COLO668 (cell line): ENCODE data around the gene SP6.

Experiments used
- DNase-seq: peaks from one replicate; lab custom pipeline; 2025; ENCODE audit not compliant: unreplicated experiment; lab: John Stamatoyannopoulos, UW

SP6 gene

DNA sequence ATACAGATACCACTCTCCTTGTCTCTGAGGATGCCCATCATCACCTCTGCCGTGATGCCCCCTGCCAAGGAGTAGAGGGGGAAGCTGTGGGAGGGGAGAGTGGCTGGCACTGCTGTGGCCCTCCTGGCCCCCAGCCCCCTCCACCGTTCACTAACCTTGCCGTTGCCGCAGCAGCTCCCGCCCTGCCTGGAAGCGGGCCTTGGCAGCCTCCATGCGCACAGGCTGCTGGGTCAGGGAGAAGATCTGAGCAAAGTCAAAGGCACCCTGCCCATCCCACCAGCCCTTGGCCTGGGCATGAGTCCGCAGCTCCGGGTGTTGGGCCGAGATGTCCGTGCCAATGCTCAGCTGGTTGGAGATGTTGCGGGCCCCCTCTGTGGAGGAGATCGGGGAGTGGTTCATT, 12.3 kb downstream of the SP6 start:
- DNase-seq = no peak

DNA sequence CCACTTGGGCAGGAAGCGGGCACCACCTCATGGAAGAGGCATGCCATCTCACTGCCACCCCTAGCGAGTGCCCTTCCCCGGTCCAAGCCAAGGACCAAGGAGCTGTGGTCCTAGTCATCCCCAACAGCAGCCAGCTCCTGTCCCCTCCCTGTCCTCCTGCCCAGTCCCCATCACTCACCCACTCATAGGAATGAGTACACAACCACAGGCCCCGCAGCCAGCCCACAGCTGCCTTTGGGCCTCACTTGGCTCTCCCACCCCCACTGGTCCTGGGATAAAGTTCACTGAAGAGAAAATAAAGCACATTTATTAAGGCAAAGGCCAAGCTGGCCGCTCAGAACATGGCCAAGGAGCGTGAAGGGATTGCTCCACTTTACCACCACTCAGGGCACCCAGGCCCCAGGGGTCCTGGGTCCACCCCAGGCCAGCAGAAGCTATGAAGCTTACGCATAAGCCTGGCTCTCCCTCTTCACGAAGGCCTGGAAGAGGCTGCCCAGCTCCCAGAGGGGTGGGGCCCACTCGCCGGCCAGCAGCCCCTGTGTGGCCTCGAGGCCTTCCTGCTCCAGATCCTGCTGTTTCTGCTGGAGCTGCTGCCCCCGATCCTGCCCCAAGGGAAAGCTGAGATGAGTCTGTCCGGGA, 13.4 kb downstream of the SP6 start:
- DNase-seq = no peak

DNA sequence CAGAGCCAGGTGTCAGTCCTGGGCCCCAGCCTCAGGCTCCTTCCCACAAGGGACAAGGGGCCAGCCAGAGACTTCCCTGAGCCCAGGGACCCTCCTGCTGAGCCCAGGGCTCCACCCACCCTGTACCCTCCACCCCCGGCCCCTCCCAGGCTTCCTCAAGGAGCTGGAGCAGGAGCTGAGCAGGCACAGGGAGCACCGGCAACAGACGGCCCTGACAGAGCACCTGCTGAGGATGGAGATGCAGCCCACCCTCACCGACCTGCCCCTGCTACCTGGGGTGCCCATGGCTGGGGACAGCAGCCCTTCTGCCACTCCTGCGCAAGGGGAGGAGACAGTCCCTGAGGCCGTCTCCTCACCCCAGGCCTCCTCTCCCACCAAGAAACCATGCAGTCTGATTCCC, 14.4 kb downstream of the SP6 start:
- no peak for DNase-seq

DNA sequence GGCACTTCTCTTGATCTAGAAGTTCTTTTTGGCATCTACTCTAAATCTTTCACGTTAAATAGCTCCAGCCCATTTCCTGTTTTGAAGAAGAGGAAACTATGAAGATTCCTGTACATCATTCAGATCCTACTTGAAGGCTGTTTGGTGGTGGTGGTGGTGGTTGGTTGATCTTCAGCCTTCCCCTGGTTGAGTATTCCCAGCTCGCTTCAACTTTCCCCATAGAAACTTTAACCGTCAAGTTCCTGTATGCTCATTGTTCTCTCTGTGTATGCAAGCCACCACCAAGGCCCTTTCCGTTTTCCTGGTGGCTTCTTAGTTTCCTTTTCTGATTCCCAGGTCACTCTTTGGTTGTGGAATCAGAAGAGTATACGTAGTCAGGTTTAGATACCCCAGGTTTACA, 16.2 kb downstream of the SP6 start:
- DNase-seq = no peak

DNA sequence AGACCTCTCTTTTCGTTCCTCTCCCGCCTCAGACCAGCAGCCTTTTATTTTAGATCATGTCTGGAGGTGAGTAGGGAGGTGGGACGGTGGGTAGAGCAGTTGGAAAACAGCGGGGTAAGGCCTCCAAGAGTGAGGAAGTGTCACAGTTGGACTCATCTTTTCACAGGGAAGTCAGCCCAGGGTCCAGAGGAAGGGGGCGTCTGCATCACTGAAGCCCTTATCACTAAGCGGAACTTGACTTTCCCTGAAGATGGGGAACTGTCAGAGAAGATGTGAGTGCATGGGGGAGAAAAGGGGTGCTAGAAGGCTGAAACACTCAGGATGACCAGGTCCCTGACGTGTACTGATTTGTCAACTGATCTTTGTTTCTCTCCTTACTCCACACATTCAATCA, 19.0 kb downstream of the SP6 start:
- no peak for DNase-seq

DNA sequence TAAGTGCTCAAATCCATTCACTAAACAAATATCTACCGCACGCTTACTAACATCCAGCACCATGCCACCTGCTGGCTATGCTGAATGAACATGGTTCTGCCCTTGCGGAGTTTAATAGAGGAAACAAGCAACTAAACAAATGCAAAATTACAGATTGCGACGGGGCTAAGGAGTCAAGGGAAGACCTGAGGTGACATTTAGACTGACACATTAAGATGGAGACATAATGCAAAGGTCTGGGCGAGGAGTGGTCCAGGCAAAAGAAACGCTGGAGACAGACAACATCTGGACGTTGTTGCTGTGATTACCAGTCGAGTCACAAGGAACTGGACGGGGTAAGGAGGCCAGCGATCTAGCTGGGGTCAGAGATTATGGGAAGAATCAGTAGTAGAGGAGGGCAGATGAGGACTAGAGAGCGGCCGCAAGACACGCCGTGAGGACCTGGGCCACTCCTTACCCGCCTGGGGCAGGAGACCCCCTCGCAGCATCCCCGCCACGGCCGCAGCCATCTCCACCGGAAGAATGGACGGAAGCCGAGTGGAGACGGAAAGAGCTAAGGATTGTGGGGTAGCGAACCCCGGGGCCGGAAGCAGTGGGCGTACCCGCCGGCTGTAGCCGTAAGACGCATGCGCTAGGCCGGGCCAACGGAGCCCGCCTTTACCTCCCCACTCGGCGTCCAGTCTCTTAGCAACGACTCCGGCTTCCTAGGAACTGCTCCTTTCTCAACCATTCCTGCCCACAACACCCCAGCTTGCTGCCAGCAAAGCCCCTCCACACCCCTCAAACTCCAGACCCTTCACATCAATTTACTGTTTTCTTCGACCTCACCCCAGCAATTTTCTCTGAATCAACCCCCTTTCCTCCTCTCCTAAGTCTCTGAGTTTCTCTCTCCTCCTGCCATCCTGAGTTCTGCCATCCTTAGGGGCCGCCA, 19.7 kb downstream of the SP6 start, which contains the start of the genes LRRC46 and MRPL10:
LRRC46 (plus strand) TSS at position 668 of the 931 bp plus-strand sequence. CDS start 320 bp downstream, outside the sequence.
MRPL10 (minus strand) TSS at position 539 of the 931 bp plus-strand sequence; CDS start at position 509, 30 bp downstream.
- peak; percentile 89 for DNase-seq

DNA sequence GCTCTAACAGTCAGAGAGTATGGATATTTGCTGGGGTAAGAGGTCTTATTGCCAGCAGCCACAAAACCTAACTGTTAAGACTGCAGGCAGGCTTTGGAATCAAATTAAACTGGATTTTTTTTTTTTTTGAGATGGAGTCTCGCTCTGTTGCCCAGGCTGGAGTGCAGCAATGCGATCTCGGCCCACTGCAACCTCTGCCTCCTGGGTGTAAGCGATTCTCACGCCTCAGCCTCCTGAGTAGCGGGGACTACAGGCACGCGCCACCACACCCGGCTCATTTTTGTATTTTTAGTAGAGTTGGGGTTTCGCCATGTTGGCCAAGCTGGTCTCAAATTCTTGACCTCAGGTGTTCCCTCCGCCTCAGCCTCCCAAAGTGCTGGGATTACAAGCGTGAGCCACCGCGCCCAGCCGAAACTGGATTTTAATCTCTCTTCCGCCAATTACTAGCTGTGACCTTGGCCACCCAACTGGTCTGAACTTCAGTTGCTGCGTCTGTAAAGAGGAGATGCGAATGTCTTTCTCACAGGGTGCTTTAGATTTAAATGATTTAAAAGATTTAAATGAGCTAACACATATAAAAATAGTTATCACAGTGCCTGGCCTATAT, 20.5 kb downstream of the SP6 start:
- no peak for DNase-seq

DNA sequence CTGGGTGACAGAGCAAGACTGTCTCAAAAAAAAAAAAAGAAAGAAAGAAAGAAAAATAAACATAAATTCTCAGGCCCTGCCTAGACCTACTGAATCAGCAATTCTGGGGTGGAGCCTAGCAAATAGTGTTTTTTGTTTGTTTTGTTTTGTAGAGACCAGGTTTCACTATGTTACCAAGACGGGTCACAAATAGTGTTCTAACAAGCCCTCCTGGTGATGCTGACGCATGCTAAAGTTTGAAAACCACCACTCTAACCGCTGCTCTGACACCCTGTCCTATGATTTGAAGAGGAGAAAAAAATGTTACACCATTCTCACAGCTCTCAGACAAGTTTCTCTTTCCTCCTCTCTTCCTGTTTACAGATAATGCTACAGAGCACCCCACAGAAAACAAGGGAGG, 21.1 kb downstream of the SP6 start:
- DNase-seq = no peak

DNA sequence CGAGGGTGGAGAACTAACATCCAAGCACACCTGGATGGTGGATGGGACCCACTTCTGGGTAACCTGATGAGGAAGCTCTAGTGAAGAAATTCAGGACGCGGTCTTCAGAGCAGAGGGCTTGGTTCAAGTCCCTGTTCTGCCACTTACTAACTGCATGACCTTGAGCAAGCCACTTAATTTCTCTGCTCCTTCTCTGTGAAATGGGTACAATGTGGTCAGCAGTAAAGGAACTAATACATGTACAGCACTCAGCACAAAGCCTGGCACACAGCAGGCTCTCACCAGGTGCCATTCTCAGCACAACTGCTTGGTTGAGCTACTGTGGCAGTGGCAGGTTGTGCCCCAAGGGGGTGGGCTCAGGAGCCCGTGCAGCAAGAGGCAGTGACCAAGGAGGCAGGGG, 27.4 kb downstream of the SP6 start:
- DNase-seq = no peak

DNA sequence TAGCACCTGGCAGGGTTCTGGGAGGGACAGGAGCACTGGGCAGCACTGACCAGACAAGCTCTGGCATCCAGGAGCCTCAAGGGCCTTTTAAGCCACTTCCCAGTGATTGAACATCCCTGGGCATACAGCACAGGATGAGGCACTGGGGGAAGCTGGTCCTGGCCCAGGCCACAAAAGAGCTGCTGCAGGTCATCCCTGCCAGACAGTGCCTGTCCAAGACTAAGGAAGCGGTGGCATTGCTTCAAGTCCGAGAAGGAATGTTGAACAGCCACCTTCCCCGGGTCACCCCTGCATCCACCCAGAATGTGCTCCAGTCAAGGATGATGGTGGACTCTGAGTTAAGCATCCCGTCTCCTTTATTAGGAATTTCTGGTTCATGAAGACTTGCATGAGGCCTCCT, 28.2 kb downstream of the SP6 start:
- no peak for DNase-seq

DNA sequence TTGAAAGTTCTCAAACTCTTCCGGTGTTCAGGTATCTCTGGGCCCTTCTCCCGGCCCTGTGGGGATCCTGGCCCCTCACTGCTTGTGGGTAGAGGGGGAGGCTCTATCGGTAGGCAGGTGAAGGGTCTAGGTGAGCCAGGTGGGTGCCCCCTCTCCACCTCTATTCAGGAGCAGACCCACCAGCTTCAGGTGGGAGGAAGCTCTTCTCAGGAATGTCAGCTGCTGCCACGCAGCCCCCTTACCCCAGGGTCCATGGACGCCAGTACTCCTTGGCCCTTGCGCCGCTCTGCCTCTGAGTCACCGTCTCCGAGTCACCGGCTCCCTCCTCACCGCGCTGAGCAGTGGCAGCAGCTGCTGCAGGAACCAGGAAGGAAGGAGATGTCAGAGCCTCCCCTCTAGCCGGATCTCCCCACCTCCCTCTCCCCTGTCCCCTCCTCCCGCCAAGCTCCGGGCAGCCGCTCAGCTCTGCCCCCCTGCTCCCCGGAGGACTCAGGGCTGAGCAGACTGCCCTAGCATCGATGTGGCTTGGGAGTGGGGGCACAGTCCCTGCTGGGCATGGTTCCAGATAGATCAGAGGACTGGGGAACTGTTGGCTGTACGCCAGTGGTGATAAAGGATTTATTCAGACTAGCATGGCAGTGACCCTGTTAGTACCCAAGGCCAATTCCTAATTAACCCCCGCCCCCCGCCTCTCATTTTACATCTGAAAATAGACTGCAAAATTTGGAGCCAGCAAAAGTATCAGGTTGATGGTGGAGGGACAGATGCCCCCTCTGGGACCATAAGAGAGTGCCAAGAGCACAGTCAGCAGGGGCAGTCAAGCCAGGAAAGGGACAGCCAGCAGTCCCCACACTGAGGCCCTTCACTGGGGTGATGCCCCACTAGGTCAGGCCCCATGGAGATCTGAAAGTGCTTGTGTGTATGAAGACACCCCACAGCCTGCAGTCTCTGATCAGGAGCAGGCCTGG, 29.3 kb downstream of the SP6 start, which contains the start of gene OSBPL7:
OSBPL7 (minus strand) TSS at position 371 of the 968 bp plus-strand sequence. CDS start 1,516 bp downstream, outside the sequence.
- DNase-seq = peak; percentile 82

DNA sequence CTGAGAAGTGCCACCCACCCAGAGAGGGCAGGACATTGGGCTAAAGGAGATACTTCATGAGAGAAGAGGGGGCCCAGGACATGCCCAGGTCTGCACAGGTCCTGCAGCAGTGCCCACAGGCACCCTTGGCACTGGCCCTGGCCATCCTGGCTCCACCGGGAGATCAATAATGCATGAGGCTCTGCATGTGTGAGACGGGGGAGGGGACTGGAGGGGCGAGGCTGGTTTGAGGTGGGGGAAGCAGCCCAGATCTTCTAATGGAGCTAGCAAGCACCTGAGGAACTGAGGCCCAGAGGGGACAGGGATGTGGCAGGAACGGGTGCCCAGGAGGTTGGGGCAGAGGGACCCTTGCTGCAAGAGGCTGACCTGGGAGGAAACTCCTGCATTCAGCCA, 29.9 kb downstream of the SP6 start:
- peak; percentile 27 for DNase-seq

DNA sequence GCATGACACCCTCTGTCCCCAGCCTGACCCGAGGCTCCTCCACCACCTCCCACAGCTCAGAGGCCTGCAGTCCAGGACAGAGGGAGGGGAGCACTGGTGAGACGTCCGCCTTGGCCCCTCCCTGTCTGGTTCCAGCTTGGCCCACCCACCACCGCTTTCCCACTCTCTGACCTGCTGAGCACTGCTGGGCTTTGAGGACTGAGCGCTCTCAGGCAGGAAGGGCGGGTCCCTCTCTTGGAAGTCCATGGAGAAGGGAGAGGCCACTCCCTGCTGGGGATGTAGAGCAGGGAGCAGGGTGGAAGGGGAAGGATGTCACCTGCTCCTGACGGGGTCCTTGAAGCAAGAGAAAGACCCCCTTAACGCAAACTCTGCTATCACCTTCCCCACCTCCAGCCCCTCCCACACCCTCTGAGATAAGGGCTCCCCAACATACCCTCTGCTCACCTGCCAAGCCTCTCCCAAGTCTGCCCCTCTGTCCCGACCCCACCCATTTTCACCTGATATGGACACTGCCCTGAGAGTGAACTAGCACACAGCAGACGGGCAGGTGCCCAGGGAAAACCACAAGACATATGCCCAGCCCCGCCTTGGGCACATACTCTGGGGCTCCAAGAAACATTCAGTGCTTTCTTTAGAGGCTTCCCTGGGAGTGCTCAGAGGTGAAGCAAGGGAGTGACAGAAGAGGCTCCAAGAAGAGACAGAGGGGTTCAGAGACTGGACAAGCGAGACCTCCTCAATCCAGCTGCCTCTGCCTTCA, 30.8 kb downstream of the SP6 start:
- DNase-seq = no peak

DNA sequence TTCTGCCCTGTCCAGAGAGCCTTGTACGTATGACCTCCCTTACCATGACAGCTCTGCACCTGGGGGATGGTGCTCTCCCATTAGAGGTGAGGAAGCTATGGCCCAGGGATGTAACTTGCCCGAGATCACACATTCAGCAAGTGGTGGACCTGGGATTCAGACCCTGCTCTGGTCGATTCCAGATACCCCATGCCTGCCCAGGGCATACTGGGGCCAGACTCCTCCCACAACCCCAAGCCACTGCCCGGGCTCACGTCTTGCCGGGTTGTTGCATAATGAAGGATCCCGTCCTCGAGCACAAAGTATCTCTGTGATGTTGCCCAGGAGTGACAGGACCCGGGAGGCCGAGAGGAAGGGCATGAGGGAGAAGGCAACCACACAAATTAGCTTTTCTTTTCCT, 31.5 kb downstream of the SP6 start:
- DNase-seq = no peak

DNA sequence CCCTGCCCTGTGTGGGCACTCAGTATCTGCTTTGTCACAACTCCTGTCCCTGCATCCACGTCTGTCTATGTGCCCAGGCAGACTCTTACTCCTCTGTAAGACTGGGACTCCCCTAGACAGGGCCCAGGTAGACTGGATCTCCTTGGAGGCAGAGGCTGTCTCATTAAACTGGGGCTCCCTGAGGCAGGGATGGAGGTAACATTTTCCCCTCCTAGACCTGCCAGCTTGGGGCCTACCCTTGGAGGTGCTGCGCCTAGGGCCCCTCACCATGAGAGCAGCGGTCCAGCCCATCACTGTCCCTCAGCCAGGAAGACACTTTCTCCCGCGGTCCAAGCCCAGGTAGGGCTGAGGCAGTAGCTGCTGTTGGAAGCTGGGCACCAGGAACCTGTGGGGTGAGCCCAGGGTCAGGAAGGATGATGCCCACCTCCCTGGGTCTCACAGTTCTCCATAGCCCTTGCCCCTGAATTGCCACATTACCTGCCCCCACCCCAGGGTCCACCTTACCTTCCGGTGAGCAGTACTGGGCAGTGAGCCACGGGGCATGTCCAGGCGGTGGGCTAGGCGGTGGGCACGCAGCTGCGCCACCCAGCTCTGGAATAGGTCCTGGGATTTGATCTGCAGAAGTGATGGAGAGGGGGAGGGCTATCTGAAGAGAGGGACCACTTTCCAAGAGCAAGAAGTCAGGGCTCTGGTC, 32.8 kb downstream of the SP6 start:
- DNase-seq = no peak

DNA sequence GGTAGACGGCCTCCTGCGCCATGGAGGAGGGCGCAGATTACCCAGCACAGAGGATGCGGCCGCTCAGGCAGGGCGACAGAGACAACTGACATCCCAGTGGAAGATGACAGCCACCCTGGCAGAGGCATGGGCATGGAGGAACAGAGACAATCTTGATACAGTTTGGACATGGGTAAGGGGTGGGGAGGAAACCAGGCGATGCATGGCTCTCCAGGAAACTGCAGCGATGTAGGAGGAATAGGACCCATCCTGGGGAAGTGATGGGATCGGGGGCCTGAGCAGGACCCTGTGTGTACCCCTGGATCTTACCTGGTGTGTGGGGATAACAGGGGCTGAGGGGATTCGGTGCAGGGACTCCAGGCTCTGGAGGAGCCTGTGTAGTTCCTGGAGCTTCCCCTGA, 34.0 kb downstream of the SP6 start:
- DNase-seq = no peak

DNA sequence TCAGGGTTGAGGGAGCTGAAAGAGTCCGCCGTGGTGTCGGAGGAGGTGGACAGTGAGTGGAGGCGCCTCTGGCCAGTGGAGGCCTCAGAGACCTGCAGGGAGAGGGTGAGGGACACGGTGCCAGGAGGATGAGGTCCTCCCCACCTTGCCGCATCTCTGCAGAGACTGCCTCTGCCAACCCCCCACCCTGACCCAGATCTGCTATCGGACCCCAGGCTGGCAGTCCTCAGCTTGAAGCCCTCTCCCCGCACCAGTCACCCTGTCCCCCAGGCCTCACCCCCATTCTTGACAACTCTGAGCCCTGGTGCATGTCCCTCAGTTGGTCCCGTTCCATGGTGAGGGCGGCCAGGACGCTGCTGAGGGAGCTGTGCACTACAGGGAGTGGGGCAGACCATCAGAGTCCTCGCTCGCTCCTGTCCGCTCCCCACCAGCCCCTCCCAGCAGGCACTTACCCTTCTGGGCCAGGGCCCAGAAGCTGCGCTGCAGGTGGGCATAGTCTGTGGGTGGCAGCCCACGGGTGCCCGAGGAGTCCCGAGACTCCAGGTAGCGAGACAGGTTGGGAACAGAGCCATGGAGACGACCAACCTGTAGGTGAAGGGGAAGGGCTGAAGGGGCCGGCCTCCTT, 34.7 kb downstream of the SP6 start:
- no peak for DNase-seq

DNA sequence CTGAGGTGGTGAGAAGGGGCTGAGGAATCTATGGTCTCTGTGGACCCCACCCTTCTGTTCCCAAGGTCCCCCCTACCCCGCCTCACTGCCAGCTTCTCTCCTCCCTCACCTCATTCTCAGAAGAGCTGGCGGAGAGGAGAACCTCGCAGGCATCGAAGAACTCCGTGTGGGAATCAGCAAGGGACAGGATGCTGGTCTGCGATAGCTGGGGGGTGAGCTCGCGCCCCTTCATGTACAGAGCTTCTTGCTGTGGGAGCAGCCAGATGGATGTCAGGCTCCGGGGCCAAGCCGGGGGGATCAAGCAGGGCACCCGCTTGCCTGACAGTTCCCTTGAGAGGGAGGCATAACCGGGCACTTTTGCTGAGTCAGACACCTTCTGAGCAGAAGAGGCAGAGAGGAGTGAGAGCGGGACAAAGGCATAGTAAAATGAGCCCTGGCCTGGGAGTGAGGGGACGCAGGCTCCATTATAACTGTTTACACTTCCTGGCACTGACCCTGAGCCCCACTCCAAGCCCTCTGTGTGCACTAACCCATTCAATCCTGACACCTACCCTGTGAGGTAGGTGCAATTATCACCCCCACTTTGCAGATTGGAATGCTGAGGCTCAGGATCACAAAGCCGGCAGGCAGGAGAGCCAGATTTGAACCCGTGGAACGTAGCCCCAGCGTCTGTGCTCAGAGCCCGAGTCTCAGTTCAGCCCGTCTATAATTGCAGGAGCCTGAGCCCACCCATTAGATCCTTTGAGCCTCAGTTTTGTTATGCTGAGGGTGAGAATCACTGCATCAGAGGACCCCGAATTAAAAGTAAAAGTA, 35.7 kb downstream of the SP6 start:
- no peak for DNase-seq
